Stimulated activated CD4-positive, alpha-beta T cell treated with anti-CD3 and anti-CD28 coated beads, TNF-alpha, amount 100 ng/mL, for 4 hours (primary cell): ENCODE results near the gene TNFRSF8.

Source experiments
- DNase-seq, 3 experiments: peaks; one replicate each; pipeline ENCODE4 v3.0.0-alpha.2; 2020; ENCODE audit warnings: low read depth in 3 of 3

Gene TNFRSF8

DNA sequence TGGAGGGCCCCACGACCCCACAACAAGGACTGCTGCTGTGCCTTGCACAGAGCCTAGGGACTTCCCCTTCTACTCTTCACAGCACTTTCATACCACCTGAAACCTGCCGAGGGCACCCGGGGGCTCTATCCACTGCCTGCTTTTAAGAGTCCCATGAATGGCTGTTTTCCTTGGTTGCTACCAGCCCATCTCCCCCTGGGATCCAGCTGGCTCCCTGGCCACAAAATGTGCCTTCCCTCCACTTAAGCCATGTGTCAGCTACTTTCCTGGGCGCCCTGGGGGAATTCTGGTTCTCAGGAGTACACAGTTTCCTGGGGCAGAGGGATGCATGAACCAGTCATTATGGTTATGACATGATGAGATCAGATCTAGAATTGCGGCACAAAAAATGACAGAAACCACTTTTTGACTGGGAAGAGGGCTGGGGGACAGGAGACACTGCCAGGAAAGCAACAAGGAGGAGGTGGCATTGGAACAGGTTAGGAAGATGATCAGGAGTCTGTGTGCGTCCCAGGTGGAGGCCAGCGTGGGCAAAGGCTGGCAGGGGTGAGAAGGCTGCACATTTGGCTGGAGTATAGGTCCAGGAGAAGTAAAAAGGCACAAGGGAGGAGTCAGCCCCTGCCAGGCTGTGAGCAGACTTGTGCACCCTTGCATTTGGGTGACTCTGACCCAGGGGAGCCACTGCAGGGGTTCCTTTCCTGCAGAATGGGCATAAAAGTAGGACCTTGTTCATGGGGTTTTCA, 3.2 kb upstream of the TNFRSF8 start:
- no peak for DNase-seq

DNA sequence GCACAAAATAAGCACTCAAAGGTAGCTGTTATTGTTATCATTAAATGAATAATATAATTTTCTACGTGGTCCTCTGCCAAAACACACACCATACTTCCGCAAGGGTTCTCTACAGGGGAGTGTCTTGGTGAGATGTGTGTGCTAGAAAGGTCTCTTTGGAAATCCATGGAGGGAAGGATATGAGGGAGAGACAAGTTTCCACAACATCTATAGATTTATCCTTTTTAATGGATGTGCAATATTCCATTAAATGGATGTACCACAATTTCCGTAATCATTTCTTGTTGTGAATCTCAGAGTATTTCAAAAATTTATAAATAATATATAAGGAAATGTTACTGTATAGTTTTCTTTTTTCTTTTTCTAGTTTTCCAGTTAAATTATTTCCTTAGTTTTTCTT, 2.6 kb upstream of the TNFRSF8 start:
- no peak for DNase-seq

GRCh38 chr1:12064073-12064969, 1.2 kb downstream of the TNFRSF8 start:
- DNase-seq, result no peak

DNA sequence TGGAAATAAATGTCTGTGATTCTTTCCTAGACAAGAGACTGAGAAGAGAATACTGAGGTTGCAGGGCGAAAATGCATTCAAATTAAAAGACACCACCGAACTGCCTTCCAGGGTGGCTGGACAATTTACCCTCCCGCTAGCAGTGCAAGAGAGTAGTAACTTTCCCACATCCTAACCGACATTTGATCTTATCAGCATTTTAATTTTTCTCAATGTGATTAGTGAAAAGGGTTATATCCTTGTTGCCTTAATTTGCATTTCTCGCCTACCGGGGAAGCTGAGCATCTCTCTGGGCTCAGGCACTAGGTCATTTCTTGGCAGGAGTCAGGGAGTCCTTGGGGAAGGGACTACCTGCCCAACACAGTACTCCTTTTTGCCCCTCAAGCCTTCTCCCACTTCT, 2.8 kb downstream of the TNFRSF8 start:
- no peak for DNase-seq

- DNase-seq, result no peak
Measured at GRCh38 chr1:12067900-12068821, 5.1 kb downstream of the TNFRSF8 start.

GRCh38 chr1:12069623-12070244, 6.6 kb downstream of the TNFRSF8 start:
- no peak for DNase-seq

DNA sequence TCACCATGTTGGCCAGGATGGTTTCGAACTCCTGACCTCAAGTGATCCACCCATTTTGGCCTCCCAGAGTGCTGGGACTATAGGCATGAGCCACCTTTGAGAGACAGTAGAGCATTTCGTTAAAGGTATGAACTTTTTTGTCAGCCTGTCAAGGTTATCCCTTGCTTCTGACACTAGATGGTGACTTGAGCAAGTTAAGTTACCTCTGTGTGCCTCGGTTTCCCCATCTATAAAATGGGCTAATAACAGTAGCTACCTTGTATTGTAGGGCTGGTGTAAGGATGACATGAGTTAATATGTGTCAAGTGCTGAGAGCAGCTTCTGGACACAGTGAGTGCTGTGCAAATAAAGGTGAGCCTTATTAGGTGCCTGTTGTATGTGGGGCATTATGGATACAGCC, 8.8 kb downstream of the TNFRSF8 start:
- no peak for DNase-seq

DNA sequence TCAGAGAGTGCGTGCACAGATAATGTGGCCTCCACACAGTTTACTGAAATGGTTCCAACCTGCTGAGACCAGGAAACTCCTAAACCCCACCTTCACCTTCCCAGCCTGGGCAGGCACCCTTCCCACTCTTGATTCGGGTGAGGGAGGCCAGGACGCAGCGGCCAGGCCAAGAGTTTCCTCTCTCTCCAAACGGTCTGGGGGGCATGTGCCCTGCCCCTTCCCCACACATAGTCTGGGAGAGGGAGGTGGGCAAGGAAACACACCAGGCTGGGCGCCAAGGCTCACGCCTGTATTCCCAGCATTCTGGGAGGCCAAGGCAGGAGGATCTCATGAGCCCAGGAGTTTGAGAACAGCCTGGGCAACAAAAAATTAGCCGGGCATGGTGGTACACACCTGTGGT, 9.6 kb downstream of the TNFRSF8 start:
- DNase-seq, result no peak

GRCh38 chr1:12073796-12074195, 10.7 kb downstream of the TNFRSF8 start:
- no peak for DNase-seq

DNA sequence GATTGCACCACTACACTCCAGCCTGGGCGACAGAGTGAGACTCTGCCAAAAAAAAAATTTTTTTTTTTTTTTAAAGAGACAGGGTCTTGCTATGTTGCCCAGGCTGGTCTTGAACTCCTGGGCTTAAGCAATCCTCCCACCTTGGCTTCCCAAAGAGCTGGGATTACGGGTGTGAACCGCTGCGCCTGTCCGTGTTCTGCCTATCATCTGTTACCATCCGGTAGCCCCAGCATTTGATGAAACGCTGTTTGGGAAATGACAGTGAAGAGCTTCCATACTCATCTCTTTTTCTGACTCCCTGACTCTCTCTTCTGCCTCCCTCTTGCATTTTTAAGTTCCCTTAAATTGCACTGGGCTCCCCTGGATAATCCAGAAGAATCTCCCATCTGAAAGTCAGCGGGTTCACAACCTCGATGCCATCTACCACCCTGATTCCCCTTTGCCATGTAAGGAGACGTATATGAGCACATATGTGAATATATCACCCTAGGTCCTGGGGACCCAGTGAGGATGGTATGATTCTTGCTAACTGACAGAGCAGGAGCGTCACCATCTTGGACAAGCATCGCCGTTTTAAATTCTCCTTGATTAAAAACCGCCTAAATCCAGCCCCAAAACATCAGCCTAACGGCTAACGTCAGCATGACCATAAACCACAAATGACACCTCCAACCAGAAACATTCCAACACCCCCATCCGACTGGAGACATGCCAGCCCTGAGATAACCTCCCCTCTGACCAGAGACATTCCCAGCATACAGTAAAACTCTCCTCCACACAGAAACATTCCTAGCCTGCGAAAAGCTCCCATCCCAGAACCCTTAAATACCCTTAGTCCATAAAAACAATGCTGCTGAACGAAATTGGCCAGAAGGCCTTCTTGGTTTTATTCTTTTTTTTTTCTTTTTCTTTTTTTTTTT, 12.4 kb downstream of the TNFRSF8 start:
- DNase-seq, result no peak

- DNase-seq, result no peak
Measured at GRCh38 chr1:12076425-12077005, 13.4 kb downstream of the TNFRSF8 start.

GRCh38 chr1:12078575-12078937, 15.5 kb downstream of the TNFRSF8 start:
- DNase-seq, result no peak

DNA sequence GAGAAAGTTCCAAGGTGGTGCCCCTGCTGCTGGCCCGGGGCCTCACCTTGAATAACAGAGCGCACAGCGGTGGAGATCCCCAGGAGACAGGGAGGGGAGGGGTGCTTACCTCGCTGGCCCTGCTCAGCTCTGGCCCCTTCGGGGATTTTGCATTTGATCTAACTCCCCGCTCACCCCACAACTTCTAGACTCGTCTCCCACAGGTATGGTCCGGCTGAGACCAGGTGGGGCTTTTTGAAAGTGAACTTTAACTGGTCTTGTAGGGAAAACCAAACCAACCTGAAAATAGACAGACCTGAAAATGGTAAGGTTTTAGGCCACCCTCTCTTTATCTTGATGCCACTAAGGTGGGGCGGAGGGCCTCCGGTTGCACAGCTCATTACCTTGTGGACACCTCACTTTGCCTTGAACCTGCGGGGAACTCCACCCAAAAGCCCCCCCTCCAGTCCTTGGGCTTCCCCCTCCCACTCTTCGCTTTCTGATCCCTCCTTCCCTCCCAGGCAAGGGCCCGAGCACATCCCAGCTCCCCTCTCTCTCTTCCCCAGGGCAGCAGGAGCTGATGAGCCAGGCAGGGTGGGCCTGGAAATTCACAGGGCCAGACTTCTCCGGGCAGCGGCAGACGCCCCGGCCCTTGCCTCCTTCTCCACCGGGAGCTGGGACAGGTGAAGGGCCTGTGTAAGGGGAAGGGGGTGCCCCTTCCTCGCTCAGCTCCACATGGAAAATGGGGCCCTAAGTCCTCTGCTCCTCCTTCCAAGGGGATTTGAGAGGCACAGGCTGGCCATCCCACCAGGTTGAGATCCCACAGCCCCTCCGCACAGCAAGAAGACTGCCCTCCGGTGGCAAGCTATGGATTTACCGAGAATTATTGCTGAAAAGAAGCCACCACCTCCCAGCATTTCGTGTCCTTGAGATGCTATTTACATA, 16.1 kb downstream of the TNFRSF8 start:
- DNase-seq, result no peak

DNA sequence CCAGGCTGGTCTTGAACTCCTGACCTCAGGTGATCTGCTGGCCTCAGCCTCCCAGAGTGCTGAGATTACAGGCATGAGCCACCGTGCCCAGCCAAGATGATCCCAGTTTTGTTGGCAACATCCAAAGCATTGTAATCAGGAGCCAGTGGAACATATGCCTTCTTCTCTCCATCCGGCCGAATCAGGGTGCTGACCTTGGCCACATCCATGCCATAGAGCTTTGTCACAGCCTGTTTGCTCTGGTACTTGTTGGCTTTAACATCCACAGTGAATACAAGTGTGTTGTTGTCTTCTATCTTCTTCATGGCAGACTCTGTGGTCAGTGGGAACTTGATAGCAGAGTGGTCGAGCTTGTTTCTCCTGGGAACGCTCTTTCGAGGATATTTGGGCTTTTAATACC, 17.1 kb downstream of the TNFRSF8 start:
- no peak for DNase-seq

GRCh38 chr1:12080773-12081556, 17.9 kb downstream of the TNFRSF8 start:
- no peak for DNase-seq

GRCh38 chr1:12081648-12082396, 18.7 kb downstream of the TNFRSF8 start:
- no peak for DNase-seq

GRCh38 chr1:12082988-12083387, 19.9 kb downstream of the TNFRSF8 start:
- no peak for DNase-seq

- DNase-seq, result no peak
Measured at GRCh38 chr1:12083766-12084165, 20.7 kb downstream of the TNFRSF8 start.
